Neutrophil (primary cell): Measurements from ENCODE around the gene MS4A1.
"Not testable (repeated sequence)": the region's sequence is repeated elsewhere in the genome, so short reads cannot be mapped to it uniquely, and the experiment has no call there.

Experiments used
- H3K27ac ChIP-seq: fragments of 200-600 bp; sonication (generic); 2 replicates; pipeline ENCODE4 v1.5.1; 2016; ENCODE audit warnings: mild to moderate bottlenecking, moderate library complexity
- H3K27me3 ChIP-seq: fragments of 200-600 bp; sonication (generic); 2 replicates; pipeline ENCODE4 v1.6.0; 2016; ENCODE audit warnings: mild to moderate bottlenecking
- H3K36me3 ChIP-seq: fragments of 200-600 bp; sonication (generic); 2 replicates; pipeline ENCODE4 v1.5.1; 2017
- H3K4me1 ChIP-seq, 2 experiments: fragments of 200-600 bp in 1 of 2; sonication (generic) in 1 of 2; 1 replicate in 1 of 2; 2 replicates in 1 of 2; pipeline versions ENCODE4 v1.5.1 to v1.6.1; 2013 to 2016; ENCODE audit warnings: low read depth in 1 of 2, low read length in 1 of 2, mild to moderate bottlenecking in 1 of 2, moderate library complexity in 1 of 2; ENCODE audit not compliant: control insufficient read depth in 1 of 2, insufficient read depth in 1 of 2
- H3K4me3 ChIP-seq, 2 experiments: fragments of 200-600 bp in 1 of 2; sonication (generic) in 1 of 2; 1 replicate in 1 of 2; 2 replicates in 1 of 2; pipeline ENCODE4 v1.5.1; 2013 to 2016; ENCODE audit warnings: low read depth in 1 of 2, low read length in 1 of 2, mild to moderate bottlenecking in 1 of 2, moderate library complexity in 1 of 2
- H3K9me3 ChIP-seq: fragments of 200-600 bp; sonication (generic); 2 replicates; pipeline ENCODE4 v1.5.1; 2016
- CTCF ChIP-seq: fragments of 200-600 bp; sonication (generic); IDR thresholded peaks from 2 replicates; pipeline ENCODE4 v1.5.1; 2016; ENCODE audit warnings: antibody characterized with exemption

The MS4A1 gene

GRCh38 chr11:60502221-60502775 is 46.7 kb downstream of the MS4A1 start:
- H3K4me3 ChIP-seq: no peak overlapping the region
- H3K27me3 ChIP-seq: no peaks in the 10 kb centered on the region
- H3K27ac ChIP-seq: no peak overlapping the region
- no peaks in the 10 kb centered on the region for H3K36me3 ChIP-seq
- H3K9me3 ChIP-seq: no peaks in the 10 kb centered on the region
- no peak for TF ChIP-seq CTCF
- H3K4me1 ChIP-seq: no peaks in the 10 kb centered on the region

- no peaks in the 10 kb centered on the region for H3K36me3 ChIP-seq
- H3K4me3 ChIP-seq: no peak overlapping the region
- H3K9me3 ChIP-seq: no peaks in the 10 kb centered on the region
- no peak for TF ChIP-seq CTCF
- H3K4me1 ChIP-seq: no peaks in the 10 kb centered on the region
- no peaks in the 10 kb centered on the region for H3K27me3 ChIP-seq
- no peak overlapping the region for H3K27ac ChIP-seq
Observed at GRCh38 chr11:60504219-60504905, 48.7 kb downstream of the MS4A1 start.

- not testable (repeated sequence) for H3K4me1 ChIP-seq, H3K4me3 ChIP-seq, H3K27me3 ChIP-seq, H3K36me3 ChIP-seq, H3K27ac ChIP-seq, H3K9me3 ChIP-seq
Observed at GRCh38 chr11:60509609-60510008, 54.0 kb downstream of the MS4A1 start.

- not testable (repeated sequence) for H3K36me3 ChIP-seq, H3K27ac ChIP-seq, H3K27me3 ChIP-seq, H3K4me1 ChIP-seq, H3K4me3 ChIP-seq, H3K9me3 ChIP-seq
Observed at GRCh38 chr11:60510209-60510608, 54.6 kb downstream of the MS4A1 start.

- no peaks in the 10 kb centered on the region for H3K27me3 ChIP-seq
- H3K4me3 ChIP-seq: no peak overlapping the region
Observed at GRCh38 chr11:60511393-60511792, 55.7 kb downstream of the MS4A1 start.

GRCh38 chr11:60512651-60513225 is 57.1 kb downstream of the MS4A1 start:
- Histone ChIP-seq H3K36me3 (no peaks in the 10 kb centered on the region), H3K27ac (no peak overlapping the region), H3K9me3 (no peaks in the 10 kb centered on the region), H3K4me3 (no peak overlapping the region), H3K4me1 (no peaks in the 10 kb centered on the region), H3K27me3 (no peaks in the 10 kb centered on the region)
- TF ChIP-seq CTCF: no peak

More at GRCh38 chr11:60511393-60511792, 55.7 kb downstream of the MS4A1 start:
- Histone ChIP-seq H3K36me3 (no peaks in the 10 kb centered on the region), H3K4me1 (no peaks in the 10 kb centered on the region), H3K9me3 (no peaks in the 10 kb centered on the region), H3K27ac (no peak overlapping the region)
- TF ChIP-seq CTCF: no peak
